Measurements from ENCODE around the gene KCTD14.

- no peak for TF ChIP-seq CTCF (IDR thresholded peaks at IDR 0.05; ENCODE audit: poor library complexity)
- no peak for TF ChIP-seq EZH2 (IDR thresholded peaks at IDR 0.05; ENCODE audit: borderline replicate concordance)
- no peak for TF ChIP-seq EZH2phosphoT487 (IDR thresholded peaks at IDR 0.05; ENCODE audit: low read depth, severe bottlenecking, unreplicated experiment)
These were observed 14.0 kb upstream of the KCTD14 start for GRCh38 chr11:78037056-78037455.
